Measurements from ENCODE around the gene NRIP2.

NRIP2 gene

GRCh38 chr12:2804393-2805142 lies 30.3 kb downstream of the NRIP2 start:
- peak; percentile 76 for DNase-seq

GRCh38 chr12:2803635-2804392 lies 31.0 kb downstream of the NRIP2 start:
- DNase-seq: no peak

GRCh38 chr12:2801044-2801783 lies 33.6 kb downstream of the NRIP2 start:
- no peak for DNase-seq

GRCh38 chr12:2800046-2800570 lies 34.7 kb downstream of the NRIP2 start:
- no peak for DNase-seq

GRCh38 chr12:2797721-2798418 lies 37.0 kb downstream of the NRIP2 start:
- DNase-seq: no peak

- DNase-seq: no peak
Measured at GRCh38 chr12:2796187-2796666, 38.6 kb downstream of the NRIP2 start.

- DNase-seq: peak; percentile 66
Measured at GRCh38 chr12:2795291-2796186, 39.3 kb downstream of the NRIP2 start.

GRCh38 chr12:2794736-2795289 lies 40.0 kb downstream of the NRIP2 start, which contains the start of gene FKBP4:
Gene FKBP4 (plus strand): TSS chr12:2794970. CDS start chr12:2795140, 170 bp downstream.
- DNase-seq: peak; percentile 84

- DNase-seq: no peak
Measured at GRCh38 chr12:2794191-2794735, 40.6 kb downstream of the NRIP2 start.

GRCh38 chr12:2793561-2793960 lies 41.3 kb downstream of the NRIP2 start:
- DNase-seq: no peak

- no peak for DNase-seq
Measured at GRCh38 chr12:2792671-2793500, 41.9 kb downstream of the NRIP2 start.

- no peak for DNase-seq
Measured at GRCh38 chr12:2791089-2791488, 43.7 kb downstream of the NRIP2 start.

GRCh38 chr12:2785017-2785416 lies 49.8 kb downstream of the NRIP2 start:
- DNase-seq: no peak

GRCh38 chr12:2783936-2784600 lies 50.8 kb downstream of the NRIP2 start:
- DNase-seq: peak; percentile 48

GRCh38 chr12:2779281-2779680 lies 55.6 kb downstream of the NRIP2 start:
- no peak for DNase-seq

- no peak for DNase-seq
Measured at GRCh38 chr12:2776129-2776806, 58.6 kb downstream of the NRIP2 start.

- no peak for DNase-seq
Measured at GRCh38 chr12:2775431-2775830, 59.4 kb downstream of the NRIP2 start.
